ENCODE results near the gene PARD3B. TPM values are rescaled to one million over a fixed set of nuclear protein-coding genes. Genes with fewer than 3 reads are reported as not detected.

PARD3B gene
- total RNA-seq, 1 experiment from 2014 or later, result 6.4 TPM

- Histone ChIP-seq H3T11ph (ENCODE audit: low read length) (no peak overlapping the region), H2AFZ (ENCODE audit: low read length) (no peak overlapping the region), H2BK20ac (ENCODE audit: low read depth, low read length, poor library complexity, severe bottlenecking) (no peak overlapping the region), H2BK15ac (ENCODE audit: low read depth, low read length) (no peak overlapping the region), H4K91ac (ENCODE audit: insufficient read length, low read depth, low read length) (no peak overlapping the region), H3K14ac (ENCODE audit: insufficient read depth, low read length) (no peak overlapping the region), H2BK120ac (ENCODE audit: low read depth, low read length, poor library complexity, severe bottlenecking) (no peak overlapping the region), H3K9me3 (ENCODE audit: control insufficient read depth, low read depth, low read length) (no peaks in the 10 kb centered on the region), H3K79me1 (ENCODE audit: insufficient read depth, low read depth, low read length, poor library complexity, severe bottlenecking) (no peaks in the 10 kb centered on the region), H3K27me3 (ENCODE audit: insufficient read depth, low read length) (no peaks in the 10 kb centered on the region), H3K27ac (ENCODE audit: insufficient read length, low read depth, low read length) (no peak overlapping the region), H3K79me2 (ENCODE audit: insufficient read depth, low read length) (no peaks in the 10 kb centered on the region), H4K8ac (replicated peaks; ENCODE audit: insufficient read length, low read depth, low read length) (no peak overlapping the region), H2BK5ac (ENCODE audit: insufficient read length, low read length) (no peak overlapping the region), H2AK5ac (ENCODE audit: insufficient read length, low read length) (no peak overlapping the region), H3K4me1 (ENCODE audit: insufficient read depth, low read length) (no peaks in the 10 kb centered on the region), H2BK12ac (ENCODE audit: insufficient read length, low read depth, low read length) (no peak overlapping the region), H3K18ac (ENCODE audit: insufficient read length, low read depth, low read length) (no peak overlapping the region), H3K9ac (ENCODE audit: extremely low read depth, insufficient read length, low read length) (no peak overlapping the region), H4K5ac (ENCODE audit: insufficient read length, low read depth, low read length) (no peak overlapping the region), H3K56ac (ENCODE audit: insufficient read length, low read depth, low read length) (no peak overlapping the region), H3K23me2 (ENCODE audit: insufficient read length, low read depth, low read length, poor library complexity, severe bottlenecking) (no peaks in the 10 kb centered on the region), H4K20me1 (ENCODE audit: control insufficient read depth, insufficient read depth, insufficient read length) (no peaks in the 10 kb centered on the region), H3K4me2 (ENCODE audit: insufficient read depth, insufficient read length, low read length) (no peak overlapping the region), H3K23ac (ENCODE audit: insufficient read length, low read depth, low read length) (no peak overlapping the region), H3K4ac (ENCODE audit: low read depth, low read length) (no peak overlapping the region)
- H3K27me3 Mint-ChIP-seq (ENCODE audit: low read depth), result no peaks in the 10 kb centered on the region
- H3K4me3 Mint-ChIP-seq, result no peak overlapping the region
- no peaks in the 10 kb centered on the region for H3K36me3 Mint-ChIP-seq (ENCODE audit: insufficient read depth in 1 of 3, low read depth in 3 of 3)
- DNase-seq, result no peak
- no CpG with 5 or more reads among the region's 5 CpGs for WGBS (ENCODE audit: extremely low coverage, insufficient read length, low lambda C conversion rate)
- H3K27ac Mint-ChIP-seq, result no peak overlapping the region
- no peaks in the 10 kb centered on the region for H3K4me1 Mint-ChIP-seq
- no peak for TF ChIP-seq CTCF (conservative IDR thresholded peaks at IDR 0.05)
- no peaks in the 10 kb centered on the region for H3K9me3 Mint-ChIP-seq
Observed at GRCh38 chr2:204713211-204713610, 167.9 kb downstream of the PARD3B start.

Data from H9 (cell line).